Upper lobe of left lung (tissue), 6 donors: ENCODE results near the gene ARMC7. TPM values are rescaled to one million over a fixed set of nuclear protein-coding genes. Genes with fewer than 3 reads are reported as not detected.
A peak's percentile ranks its signal among the peaks of the same experiment; 100 is the strongest.

Experiments used
- ATAC-seq, 2 donors: fragments of 200-7000 bp; cut with Tn5 transposase; one replicate each; pipeline ENCODE4 v1.9.1; 2022; ENCODE audit warnings: mild to moderate bottlenecking in 2 of 2, moderate library complexity in 2 of 2; ENCODE audit not compliant: low FRiP score in 2 of 2
- DNase-seq, 2 donors: peaks; one replicate each; pipeline ENCODE4 v3.0.0-alpha.2; 2019 to 2020
- H3K27ac ChIP-seq, 4 donors: fragments of 200-600 bp; sonication (generic); one replicate each; pipeline ENCODE4 v1.5.1; 2016 to 2019
- H3K27me3 ChIP-seq, 4 donors: fragments of 200-600 bp; sonication (generic); one replicate each; pipeline ENCODE4 v1.5.1; 2017 to 2019
- H3K36me3 ChIP-seq, 4 donors: fragments of 200-600 bp; sonication (generic); one replicate each; pipeline ENCODE4 v1.5.1; 2016 to 2019
- H3K4me1 ChIP-seq, 4 donors: fragments of 200-600 bp; sonication (generic); one replicate each; pipeline ENCODE4 v1.5.1; 2018 to 2019
- H3K4me3 ChIP-seq, 4 donors: fragments of 200-600 bp; sonication (generic); one replicate each; pipeline ENCODE4 v1.5.1; 2017 to 2019; ENCODE audit warnings: mild to moderate bottlenecking in 2 of 4, moderate library complexity in 1 of 4
- H3K9me3 ChIP-seq, 4 donors: fragments of 200-600 bp; sonication (generic); one replicate each; pipeline ENCODE4 v1.5.1; 2018 to 2019
- EP300 ChIP-seq, 4 donors: sonication (generic); formaldehyde crosslinking; IDR thresholded peaks; one replicate each; pipeline ENCODE4 v1.5.1; 2017; ENCODE audit warnings: antibody characterized with exemption in 4 of 4, control low read depth in 2 of 4
- POLR2A ChIP-seq, 4 donors: fragments of 450-650 bp; IDR thresholded peaks; one replicate each; pipeline ENCODE4 v1.5.1; 2016 to 2017; ENCODE audit warnings: antibody characterized with exemption in 4 of 4, mild to moderate bottlenecking in 2 of 4
- POLR2AphosphoS5 ChIP-seq, 2 donors: sonication (generic); formaldehyde crosslinking; IDR thresholded peaks; one replicate each; pipeline ENCODE4 v1.5.1; 2017; ENCODE audit warnings: antibody characterized with exemption in 2 of 2
- WGBS, 2 donors: methylation state at CpG; one replicate each; pipeline ENCODE4 v1.1.5; 2017 to 2018; 5-methylcytosine and 5-hydroxymethylcytosine counted together
- total RNA-seq, 6 donors: library from RNA; depleted of rRNA in 4 of 6; stranded (reverse); fragments of >200 nt in 4 of 6; gene quantifications; one replicate each; pipeline versions ENCODE4 v1.1.0 to v1.2.1, GENCODE V29; 2016 to 2021
- TF ChIP-seq, protein P1 (sequence below), 6 experiments: fragments of 450-650 bp in 4 of 6; fragments of 200-600 bp in 2 of 6; sonication (generic) in 2 of 6; IDR thresholded peaks; one replicate each; pipeline ENCODE4 v1.5.1; 2016 to 2019; ENCODE audit warnings: antibody characterized with exemption in 6 of 6
- donor health status: DM: no; HTN: no; CAD: no; lungs with moderate emphysema.
- donor health status: DM: no; HTN: yes; CAD: no; lungs with severe emphysema.

The ARMC7 gene
- total RNA-seq, 6 donors from 2014 or later: 7.3 to 29.5 (median 16.6) TPM

DNA sequence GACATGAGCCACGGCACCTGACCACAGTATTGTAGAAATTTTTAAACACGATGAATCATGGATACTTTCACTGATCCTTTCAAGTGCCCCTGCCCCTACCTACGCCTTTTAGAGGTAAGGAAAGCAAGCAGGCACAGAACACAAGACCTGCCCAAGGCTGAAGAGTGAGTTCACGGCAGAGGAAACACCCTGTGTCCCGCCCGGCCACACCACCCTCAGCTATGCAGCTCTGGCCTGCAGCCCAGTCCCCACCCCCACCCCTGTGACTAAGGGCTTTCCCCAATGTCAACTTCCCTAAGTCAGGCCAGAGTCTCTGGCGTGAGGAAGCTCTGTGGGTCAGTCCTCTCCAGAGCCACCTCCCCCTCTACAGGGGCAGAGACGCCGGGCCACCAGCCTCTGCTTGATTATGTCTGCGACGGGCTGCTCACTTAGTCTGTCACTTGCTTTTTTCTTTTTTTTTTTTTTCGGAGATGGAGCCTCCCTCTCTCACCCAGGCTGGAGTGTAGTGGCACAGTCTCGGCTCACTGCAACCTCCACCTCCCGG is 13.6 kb upstream of the ARMC7 start:
- TF ChIP-seq EP300 (IDR thresholded peaks at IDR 0.05) (peak in 2 of 4 donors; percentile 57 to 89), POLR2AphosphoS5 (IDR thresholded peaks at IDR 0.05) (peak; percentile 78 to 81), POLR2A (IDR thresholded peaks at IDR 0.05) (peak in 1 of 4 donors; percentile 29)
- TF ChIP-seq, protein P1, sequence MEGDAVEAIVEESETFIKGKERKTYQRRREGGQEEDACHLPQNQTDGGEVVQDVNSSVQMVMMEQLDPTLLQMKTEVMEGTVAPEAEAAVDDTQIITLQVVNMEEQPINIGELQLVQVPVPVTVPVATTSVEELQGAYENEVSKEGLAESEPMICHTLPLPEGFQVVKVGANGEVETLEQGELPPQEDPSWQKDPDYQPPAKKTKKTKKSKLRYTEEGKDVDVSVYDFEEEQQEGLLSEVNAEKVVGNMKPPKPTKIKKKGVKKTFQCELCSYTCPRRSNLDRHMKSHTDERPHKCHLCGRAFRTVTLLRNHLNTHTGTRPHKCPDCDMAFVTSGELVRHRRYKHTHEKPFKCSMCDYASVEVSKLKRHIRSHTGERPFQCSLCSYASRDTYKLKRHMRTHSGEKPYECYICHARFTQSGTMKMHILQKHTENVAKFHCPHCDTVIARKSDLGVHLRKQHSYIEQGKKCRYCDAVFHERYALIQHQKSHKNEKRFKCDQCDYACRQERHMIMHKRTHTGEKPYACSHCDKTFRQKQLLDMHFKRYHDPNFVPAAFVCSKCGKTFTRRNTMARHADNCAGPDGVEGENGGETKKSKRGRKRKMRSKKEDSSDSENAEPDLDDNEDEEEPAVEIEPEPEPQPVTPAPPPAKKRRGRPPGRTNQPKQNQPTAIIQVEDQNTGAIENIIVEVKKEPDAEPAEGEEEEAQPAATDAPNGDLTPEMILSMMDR (IDR thresholded peaks at IDR 0.05): no peak
- Histone ChIP-seq H3K4me1 (peaks cover 42 to 65% (median 52%) of the 10 kb centered on the region in 4 donors), H3K4me3 (no peak overlapping the region), H3K27me3 (no peaks in the 10 kb centered on the region), H3K9me3 (no peaks in the 10 kb centered on the region), H3K27ac (peak overlapping the region; percentile 75 to 98 (median 79)), H3K36me3 (peaks cover 7 to 39% (median 30%) of the 10 kb centered on the region in 4 donors)
- ATAC-seq (peak; percentile 90 to 95), DNase-seq (peak; percentile 83 to 95)
- WGBS, 2 donors: 29 to 38% methylated on average over 13 to 14 of the region's 14 CpGs

DNA sequence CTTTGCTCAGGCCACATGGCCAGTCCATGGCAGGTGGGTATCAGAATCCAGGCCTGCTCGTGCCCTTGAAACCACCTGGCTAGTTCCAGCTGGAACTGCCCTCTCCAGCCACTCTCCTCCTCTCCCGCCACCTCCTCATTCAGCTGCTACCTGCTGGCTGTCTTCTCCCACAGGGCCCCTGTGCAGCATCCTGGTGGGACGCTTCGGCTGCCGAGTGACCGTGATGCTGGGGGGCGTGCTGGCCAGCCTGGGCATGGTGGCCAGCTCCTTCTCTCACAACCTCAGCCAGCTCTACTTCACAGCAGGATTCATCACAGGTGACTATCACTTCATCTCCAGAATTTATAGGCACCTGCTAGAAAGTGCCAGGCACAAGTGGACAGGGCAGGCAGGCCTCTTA is 11.9 kb upstream of the ARMC7 start:
- Histone ChIP-seq H3K27me3 (no peaks in the 10 kb centered on the region), H3K4me3 (no peak overlapping the region), H3K27ac (peak overlapping the region in 1 of 4 donors; percentile 98), H3K9me3 (no peaks in the 10 kb centered on the region), H3K36me3 (peaks cover 7 to 44% (median 31%) of the 10 kb centered on the region in 4 donors), H3K4me1 (peaks cover 25 to 48% (median 37%) of the 10 kb centered on the region in 4 donors)
- DNase-seq: no peak
- ATAC-seq: no peak
- TF ChIP-seq EP300 (IDR thresholded peaks at IDR 0.05): no peak
- no peak for TF ChIP-seq POLR2A (IDR thresholded peaks at IDR 0.05)
- TF ChIP-seq, protein P1 (IDR thresholded peaks at IDR 0.05): no peak
- TF ChIP-seq POLR2AphosphoS5 (IDR thresholded peaks at IDR 0.05): no peak
- 96 to 100% methylated on average over 3 to 7 of the region's 7 CpGs for WGBS, 2 donors

DNA sequence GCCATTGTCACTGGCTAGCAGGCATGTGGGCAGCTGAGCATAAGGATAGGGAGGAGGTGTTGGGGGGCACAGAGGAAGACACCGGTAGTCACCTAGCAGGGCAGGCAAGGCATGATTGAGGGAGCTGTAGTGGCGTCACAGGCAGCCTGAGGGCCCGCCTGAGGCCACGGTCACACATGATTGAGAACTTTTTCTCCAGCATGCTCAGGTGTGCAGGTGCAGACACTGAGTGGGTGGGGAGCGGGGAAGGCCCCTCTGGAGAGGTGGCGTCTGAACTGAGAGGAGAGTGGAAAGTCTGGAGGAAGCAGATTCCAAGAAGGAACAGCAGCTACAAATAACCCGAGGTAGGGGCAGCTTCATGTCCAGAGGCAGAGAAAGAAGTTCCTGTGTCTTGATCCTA is 10.9 kb upstream of the ARMC7 start:
- Histone ChIP-seq H3K4me3 (no peak overlapping the region), H3K27ac (no peak overlapping the region), H3K4me1 (peaks cover 15 to 42% (median 30%) of the 10 kb centered on the region in 4 donors), H3K27me3 (no peaks in the 10 kb centered on the region), H3K9me3 (no peaks in the 10 kb centered on the region), H3K36me3 (peaks cover 7 to 48% (median 30%) of the 10 kb centered on the region in 4 donors)
- no peak for DNase-seq
- 73 to 79% methylated on average over 5 to 7 of the region's 7 CpGs for WGBS, 2 donors
- TF ChIP-seq POLR2AphosphoS5 (IDR thresholded peaks at IDR 0.05) (no peak), POLR2A (IDR thresholded peaks at IDR 0.05) (no peak), EP300 (IDR thresholded peaks at IDR 0.05) (no peak)
- TF ChIP-seq, protein P1 (IDR thresholded peaks at IDR 0.05): no peak
- no peak for ATAC-seq

DNA sequence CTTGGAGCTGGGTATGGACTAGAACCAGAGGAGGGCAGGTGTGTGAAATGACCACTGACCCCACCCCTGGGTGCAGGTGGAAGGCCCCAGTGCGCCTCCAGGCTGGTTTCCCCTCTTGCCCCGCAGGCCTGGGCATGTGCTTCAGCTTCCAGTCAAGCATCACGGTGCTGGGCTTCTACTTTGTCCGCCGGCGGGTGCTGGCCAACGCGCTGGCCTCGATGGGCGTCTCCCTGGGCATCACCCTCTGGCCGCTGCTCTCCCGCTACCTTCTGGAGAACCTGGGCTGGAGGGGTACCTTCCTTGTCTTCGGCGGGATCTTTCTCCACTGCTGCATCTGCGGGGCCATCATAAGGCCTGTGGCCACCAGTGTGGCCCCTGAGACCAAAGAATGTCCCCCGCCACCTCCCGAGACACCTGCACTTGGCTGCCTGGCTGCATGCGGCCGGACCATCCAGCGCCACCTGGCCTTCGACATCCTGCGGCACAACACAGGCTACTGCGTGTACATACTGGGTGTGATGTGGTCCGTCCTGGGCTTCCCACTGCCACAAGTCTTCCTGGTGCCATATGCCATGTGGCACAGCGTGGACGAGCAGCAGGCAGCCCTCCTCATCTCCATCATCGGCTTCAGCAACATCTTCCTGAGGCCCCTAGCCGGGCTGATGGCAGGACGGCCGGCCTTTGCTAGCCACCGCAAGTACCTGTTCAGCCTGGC is 9.7 kb upstream of the ARMC7 start:
- H3K4me1 ChIP-seq: peaks cover 10 to 38% (median 27%) of the 10 kb centered on the region in 4 donors
- DNase-seq: no peak
- TF ChIP-seq POLR2AphosphoS5 (IDR thresholded peaks at IDR 0.05) (no peak), POLR2A (IDR thresholded peaks at IDR 0.05) (no peak), EP300 (IDR thresholded peaks at IDR 0.05) (no peak)
- TF ChIP-seq, protein P1 (IDR thresholded peaks at IDR 0.05): no peak
- H3K27ac ChIP-seq: no peak overlapping the region
- H3K36me3 ChIP-seq: peaks cover 9 to 57% (median 31%) of the 10 kb centered on the region in 4 donors
- no peak overlapping the region for H3K4me3 ChIP-seq
- no peaks in the 10 kb centered on the region for H3K9me3 ChIP-seq
- H3K27me3 ChIP-seq: no peaks in the 10 kb centered on the region
- WGBS, 2 donors: 97 to 98% methylated on average over 21 to 28 of the region's 31 CpGs
- no peak for ATAC-seq
